HepG2 (cell line): ENCODE data around the gene MCM6. TPM values are rescaled to one million over a fixed set of nuclear protein-coding genes. Genes with fewer than 3 reads are reported as not detected.
A peak's percentile ranks its signal among the peaks of the same experiment; 100 is the strongest.

Source experiments
- ATAC-seq: fragments of 200-7000 bp; cut with Tn5 transposase; 3 replicates; pipeline ENCODE4 v1.9.1; 2020; ENCODE audit warnings: mild to moderate bottlenecking, moderate library complexity
- BruUV-seq: library from RNA; stranded (reverse); fragments of 400-500 nt; replicated peaks from 2 replicates; lab custom pipeline; 2021; lab: Mats Ljungman, UMichigan
- CTCF ChIA-PET: fragments of 300-600 bp; formaldehyde crosslinking; extraction: SDS; loops from one replicate; lab custom pipeline; 2021; ENCODE audit warnings: low total read pairs, inconsistent platforms, low intra/inter-chr PET ratio; lab: Yijun Ruan, JAX
- POLR2A ChIA-PET: fragments of 350-600 bp; sonication (Branson Sonifier 250); formaldehyde crosslinking; loops from one replicate; lab custom pipeline; 2020; ENCODE audit warnings: antibody characterized with exemption, inconsistent platforms; lab: Yijun Ruan, JAX
- DNase-seq: peaks from one replicate; pipeline ENCODE4 v3.0.0-alpha.2; 2015; ENCODE audit warnings: low spot score
- FAIRE-seq: peaks from 3 replicates; lab custom pipeline; 2011; peaks lifted over from hg19 to GRCh38; lab: Jason Lieb, UNC
- H2AFZ ChIP-seq: one replicate; pipeline ENCODE4 v1.6.1; 2011; ENCODE audit warnings: low read length, inconsistent platforms
- H3K27ac ChIP-seq: fragments of 300-600 bp; 3 replicates; pipeline ENCODE4 v1.8.0; 2011; ENCODE audit warnings: mixed run types, mild to moderate bottlenecking, mixed read lengths, low read length, inconsistent platforms; ENCODE audit not compliant: insufficient read depth; ENCODE audit errors: extremely low read length
- H3K27me3 ChIP-seq, 2 experiments: fragments of 200-600 bp in 1 of 2; 2 replicates in 1 of 2; 3 replicates in 1 of 2; pipeline versions ENCODE4 v1.6.0 to v1.8.0; 2011; ENCODE audit warnings: low read length in 2 of 2, mild to moderate bottlenecking in 2 of 2, moderate library complexity in 2 of 2, inconsistent platforms in 1 of 2; ENCODE audit not compliant: insufficient read depth in 2 of 2, control insufficient read depth in 1 of 2
- H3K36me3 ChIP-seq, 2 experiments: fragments of 200-600 bp in 1 of 2; replicated peaks in 1 of 2; 2 replicates in 1 of 2; 3 replicates in 1 of 2; pipeline versions ENCODE4 v1.5.1 to v1.8.0; 2011; ENCODE audit warnings: low read length in 2 of 2, inconsistent platforms in 1 of 2; ENCODE audit not compliant: insufficient read depth in 2 of 2, control insufficient read depth in 1 of 2
- H3K4me1 ChIP-seq: 2 replicates; pipeline ENCODE4 v1.5.1; 2012; ENCODE audit warnings: low read length, inconsistent platforms; ENCODE audit not compliant: insufficient read depth
- H3K4me2 ChIP-seq: 2 replicates; pipeline ENCODE4 v1.6.0; 2011; ENCODE audit warnings: low read depth, low read length, inconsistent platforms
- H3K4me3 ChIP-seq, 3 experiments: fragments of 200-600 bp in 1 of 3; sonication (generic), shearing (Covaris generic) in 1 of 3; replicated peaks in 1 of 3; 2 replicates each; pipeline ENCODE4 v1.5.1; 2011 to 2016; ENCODE audit warnings: low read length in 3 of 3, inconsistent platforms in 2 of 3, low read depth in 2 of 3, mild to moderate bottlenecking in 2 of 3, control low read depth in 1 of 3, mixed read lengths in 1 of 3; ENCODE audit not compliant: insufficient read depth in 1 of 3
- H3K79me2 ChIP-seq: one replicate; pipeline ENCODE4 v1.6.1; 2011; ENCODE audit warnings: low read length, inconsistent platforms; ENCODE audit not compliant: insufficient read depth
- H3K9ac ChIP-seq: 2 replicates; pipeline ENCODE4 v1.6.0; 2011; ENCODE audit warnings: mild to moderate bottlenecking, low read depth, low read length, inconsistent platforms; ENCODE audit not compliant: insufficient read depth
- H3K9me3 ChIP-seq: 2 replicates; pipeline ENCODE4 v1.5.1; 2012; ENCODE audit warnings: mild to moderate bottlenecking, low read length
- H4K20me1 ChIP-seq: 2 replicates; pipeline ENCODE4 v1.6.0; 2011; ENCODE audit warnings: inconsistent platforms, mild to moderate bottlenecking, low read length, moderate library complexity; ENCODE audit not compliant: insufficient read depth
- AHR ChIP-seq: IDR thresholded peaks from 2 replicates; pipeline ENCODE4 v1.6.1; 2018; ENCODE audit warnings: missing genetic modification reagents, missing compliant biosample characterization
- BATF2 ChIP-seq: sonication (generic); formaldehyde crosslinking; IDR thresholded peaks from 2 replicates; pipeline ENCODE4 v1.8.0; 2022; ENCODE audit warnings: mild to moderate bottlenecking, missing genetic modification reagents, moderate library complexity
- BRD4 ChIP-seq: sonication (generic); formaldehyde crosslinking; IDR thresholded peaks from 2 replicates; pipeline ENCODE4 v1.4.0; 2020; ENCODE audit warnings: missing genetic modification reagents
- EZH2 ChIP-seq: conservative IDR thresholded peaks from 2 replicates; pipeline ENCODE4 v1.6.1; 2012; ENCODE audit warnings: mild to moderate bottlenecking, low read depth, low read length, moderate library complexity
- HMGA1 ChIP-seq: sonication (generic); formaldehyde crosslinking; conservative IDR thresholded peaks from 2 replicates; pipeline ENCODE4 v1.4.0; 2020; ENCODE audit warnings: missing genetic modification reagents
- HNRNPL ChIP-seq: fragments of 200-400 bp; formaldehyde crosslinking; IDR thresholded peaks from 2 replicates; pipeline ENCODE4 v1.6.1; 2017; ENCODE audit warnings: mild to moderate bottlenecking, low read depth, low read length
- NFAT5 ChIP-seq: sonication (generic); formaldehyde crosslinking; IDR thresholded peaks from 2 replicates; pipeline ENCODE4 v1.4.0; 2020; ENCODE audit warnings: missing genetic modification reagents
- PCBP1 ChIP-seq: fragments of 200-400 bp; formaldehyde crosslinking; IDR thresholded peaks from 2 replicates; pipeline ENCODE4 v1.6.1; 2017; ENCODE audit warnings: mild to moderate bottlenecking, low read depth, low read length, borderline replicate concordance
- PHF8 ChIP-seq: sonication (generic); formaldehyde crosslinking; IDR thresholded peaks from 2 replicates; pipeline ENCODE4 v1.5.0; 2020; ENCODE audit warnings: missing genetic modification reagents
- POLR2A ChIP-seq, 2 experiments: IDR thresholded peaks; 2 replicates each; pipeline ENCODE4 v1.6.1; 2011; ENCODE audit warnings: low read depth in 2 of 2, low read length in 2 of 2, mild to moderate bottlenecking in 1 of 2, moderate library complexity in 1 of 2; ENCODE audit not compliant: insufficient read depth in 1 of 2
- THAP8 ChIP-seq: sonication (generic); formaldehyde crosslinking; IDR thresholded peaks from 2 replicates; pipeline ENCODE4 v1.5.1; 2020; ENCODE audit warnings: missing genetic modification reagents, mild to moderate bottlenecking, borderline replicate concordance
- TIGD3 ChIP-seq: sonication (generic); formaldehyde crosslinking; IDR thresholded peaks from 2 replicates; pipeline ENCODE4 v1.5.1; 2020; ENCODE audit warnings: mild to moderate bottlenecking, missing genetic modification reagents, borderline replicate concordance
- ZBTB3 ChIP-seq: sonication (generic); formaldehyde crosslinking; IDR thresholded peaks from 2 replicates; pipeline ENCODE4 v1.4.0; 2020; ENCODE audit warnings: low read depth, mild to moderate bottlenecking, moderate library complexity, missing genetic modification reagents, borderline replicate concordance
- WGBS: methylation state at CpG from one replicate; pipeline ENCODE4 v1.1.6; 2017; ENCODE audit warnings: low lambda C conversion rate; 5-methylcytosine and 5-hydroxymethylcytosine counted together
- in situ Hi-C: cut with HindIII; loops from 2 replicates; pipeline ENCODE4 v1.10.0; 2017; ENCODE audit warnings: low pct_unique_long_range_greater_than_20kb; ENCODE audit not compliant: extremely low pct_ligation_motif_present
- intact Hi-C: fragments of 100-400 bp; cut with micrococcal nuclease; formaldehyde crosslinking; loops from one replicate; pipeline ENCODE4 v1.10.0; 2022; ENCODE audit not compliant: unreplicated experiment
- polyA plus RNA-seq, 8 experiments: library from polyadenylated mRNA; depleted of rRNA in 3 of 8; stranded (reverse) in 7 of 8; unstranded in 1 of 8; fragments of >200 nt; fragmentation: Illumina TruSeq in 4 of 8; extraction: Trizol in 4 of 8; gene quantifications; 2 replicates each; pipeline versions ENCODE4 v1.2.1 to v1.2.3, GENCODE V29; 2011 to 2016; ENCODE audit warnings: low read depth in 4 of 8, missing spikeins in 1 of 8, mixed read lengths in 1 of 8; ENCODE audit not compliant: insufficient read depth in 1 of 8
- total RNA-seq, 5 experiments: library from RNA; depleted of rRNA; stranded (reverse); fragments of >200 nt; fragmentation: Illumina TruSeq; extraction: Trizol; gene quantifications; 2 replicates each; pipeline ENCODE4 v1.2.3, GENCODE V29; 2016; ENCODE audit warnings: low read depth in 1 of 5
- TF ChIP-seq, protein P1 (sequence below): IDR thresholded peaks from 2 replicates; pipeline ENCODE4 v1.6.1; 2016; ENCODE audit warnings: missing compliant biosample characterization, missing genetic modification reagents, borderline replicate concordance

Gene MCM6
- total and polyA plus RNA-seq, 2 of the 13 experiments (the other 11 are each of a cell fraction or from before 2014, with no cell fraction given): 9.7 to 18.7 TPM

DNA sequence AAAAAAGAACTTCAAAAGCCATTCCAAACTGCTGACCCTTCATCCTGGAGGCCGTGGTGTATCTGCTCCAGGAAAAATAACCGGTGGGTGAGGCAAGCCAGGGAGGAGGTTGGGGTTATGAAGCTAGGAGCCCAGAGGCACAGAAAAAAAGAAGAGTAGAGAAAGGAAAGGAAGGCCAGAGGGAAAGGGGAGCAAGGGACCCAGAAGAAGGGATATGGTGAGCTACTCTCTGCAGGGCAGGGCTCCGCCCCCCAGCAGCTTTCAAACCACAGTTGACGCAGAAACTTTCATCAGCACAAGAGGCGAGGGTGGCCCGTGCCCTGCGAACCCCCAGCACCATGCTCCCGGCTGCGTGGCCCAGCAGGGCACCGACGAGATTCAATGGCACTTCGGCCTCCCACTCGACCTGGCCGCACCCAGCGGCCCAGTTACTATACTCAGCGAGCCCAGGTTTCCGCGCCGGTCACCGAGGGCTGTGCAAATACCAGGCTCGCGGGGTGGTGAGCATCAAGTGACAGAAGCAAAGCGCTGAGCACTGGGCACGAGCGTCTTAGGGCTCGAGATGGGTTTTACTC, 665 bp downstream of the MCM6 start:
- DNase-seq (no peak), FAIRE-seq (no peak), ATAC-seq (peak; percentile 79)
- H3K4me1 ChIP-seq: peaks cover 18% of the 10 kb centered on the region; the same call in 1 of the 2 replicates
- 0 out of 2 replicates have a peak, but pooled peaks have one; percentile 9 for TF ChIP-seq PHF8 (CRISPR knock-in tag)
- no peak for TF ChIP-seq HMGA1
- TF ChIP-seq, protein P1, sequence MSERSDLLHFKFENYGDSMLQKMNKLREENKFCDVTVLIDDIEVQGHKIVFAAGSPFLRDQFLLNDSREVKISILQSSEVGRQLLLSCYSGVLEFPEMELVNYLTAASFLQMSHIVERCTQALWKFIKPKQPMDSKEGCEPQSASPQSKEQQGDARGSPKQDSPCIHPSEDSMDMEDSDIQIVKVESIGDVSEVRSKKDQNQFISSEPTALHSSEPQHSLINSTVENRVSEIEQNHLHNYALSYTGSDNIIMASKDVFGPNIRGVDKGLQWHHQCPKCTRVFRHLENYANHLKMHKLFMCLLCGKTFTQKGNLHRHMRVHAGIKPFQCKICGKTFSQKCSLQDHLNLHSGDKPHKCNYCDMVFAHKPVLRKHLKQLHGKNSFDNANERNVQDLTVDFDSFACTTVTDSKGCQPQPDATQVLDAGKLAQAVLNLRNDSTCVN: no peak
- no peak for TF ChIP-seq EZH2
- 0 out of 2 replicates have a peak, but pooled peaks have one; percentile 12 for TF ChIP-seq THAP8 (CRISPR knock-in tag)
- TF ChIP-seq HNRNPL: 0 out of 2 replicates have a peak, but pooled peaks have one; percentile 20
- TF ChIP-seq ZBTB3: no peak
- TF ChIP-seq BATF2 (CRISPR knock-in tag): no peak
- no peak for TF ChIP-seq PCBP1
- TF ChIP-seq NFAT5 (CRISPR knock-in tag): no peak
- 0 out of 4 replicates have a peak, but pooled peaks of 1 of the 2 experiments have one; percentile 19 for TF ChIP-seq POLR2A (IDR thresholded peaks at IDR 0.05; ENCODE audit: insufficient read depth in 1 of 2, low read depth in 2 of 2, low read length in 2 of 2)
- no peak for TF ChIP-seq AHR (CRISPR knock-in tag)
- no peak for TF ChIP-seq TIGD3
- 0 out of 2 replicates have a peak, but pooled peaks have one; percentile 30 for TF ChIP-seq BRD4 (CRISPR knock-in tag)
- ChIA-PET CTCF (no interaction called here), POLR2A (no interaction called here)
- H3K27me3 ChIP-seq: no peaks in the 10 kb centered on the region
- BruUV-seq: TSS peak; percentile 45
- no peaks in the 10 kb centered on the region for H3K9me3 ChIP-seq
- peaks cover 3% of the 10 kb centered on the region for H3K79me2 ChIP-seq
- H3K4me3 ChIP-seq: peak overlapping the region; percentile 39 to 69 (median 55); a peak in 5 of 6 replicates
- in situ Hi-C loops: no loop called here
- peak overlapping the region; percentile 52 for H3K27ac ChIP-seq
- 69% methylated on average over 25 of the region's 26 CpGs for WGBS
- intact Hi-C loops: no loop called here
- H3K9ac ChIP-seq: peak overlapping the region; percentile 59
- no peak overlapping the region for H2AFZ ChIP-seq
- H3K4me2 ChIP-seq: peak overlapping the region; percentile 67
- H3K36me3 ChIP-seq: no peaks in the 10 kb centered on the region
- H4K20me1 ChIP-seq: no peaks in the 10 kb centered on the region
